CD4-positive, alpha-beta memory T cell (primary cell): ENCODE results near the gene ZNF277. TPM values are rescaled to one million over a fixed set of nuclear protein-coding genes. Genes with fewer than 3 reads are reported as not detected.

Experiments used
- CTCF ChIA-PET: fragments of 350-600 bp; sonication (Branson Sonifier 250); formaldehyde crosslinking; loops from one replicate; lab custom pipeline; 2021; ENCODE audit warnings: inconsistent platforms; ENCODE audit not compliant: partially characterized antibody; lab: Charles Lee
- POLR2A ChIA-PET: fragments of 350-600 bp; sonication (Branson Sonifier 250); formaldehyde crosslinking; loops from one replicate; lab custom pipeline; 2021; ENCODE audit not compliant: partially characterized antibody; lab: Charles Lee
- DNase-seq, 5 donors: peaks; one replicate each; pipeline versions ENCODE4 v3.0.0 to v3.0.0-alpha.2; 2020 to 2022; ENCODE audit warnings: mixed read lengths in 1 of 5
- H3K27ac ChIP-seq: one replicate; pipeline ENCODE4 v1.7.0; 2013; ENCODE audit warnings: low read depth, low read length
- H3K27me3 ChIP-seq: 2 replicates; pipeline ENCODE4 v1.7.0; 2013; ENCODE audit warnings: mild to moderate bottlenecking, low read length, moderate library complexity; ENCODE audit not compliant: insufficient read depth
- H3K36me3 ChIP-seq: 2 replicates; pipeline ENCODE4 v1.7.0; 2013; ENCODE audit warnings: mild to moderate bottlenecking, low read length, moderate library complexity; ENCODE audit not compliant: insufficient read depth
- H3K4me1 ChIP-seq: 2 replicates; pipeline ENCODE4 v1.7.0; 2013; ENCODE audit warnings: mild to moderate bottlenecking, low read length, moderate library complexity; ENCODE audit not compliant: insufficient read depth
- H3K4me3 ChIP-seq, 2 donors: one replicate each; pipeline ENCODE4 v1.7.0; 2013; ENCODE audit warnings: low read length in 2 of 2, mild to moderate bottlenecking in 1 of 2
- H3K9me3 ChIP-seq, 2 donors: one replicate each; pipeline ENCODE4 v1.7.0; 2013; ENCODE audit warnings: low read length in 2 of 2, control low read depth in 1 of 2; ENCODE audit not compliant: control insufficient read depth in 1 of 2
- H3K27ac Mint-ChIP-seq, 7 donors: one replicate each; pipeline ENCODE4 v1.8.0; 2020 to 2021; ENCODE audit warnings: mixed read lengths in 7 of 7, mild to moderate bottlenecking in 6 of 7, inconsistent platforms in 3 of 7, moderate library complexity in 3 of 7
- H3K27me3 Mint-ChIP-seq, 2 donors: one replicate each; pipeline ENCODE4 v1.8.0; 2020 to 2021; ENCODE audit warnings: mixed read lengths in 2 of 2
- H3K36me3 Mint-ChIP-seq, 2 donors: one replicate each; pipeline ENCODE4 v1.8.0; 2020 to 2021; ENCODE audit warnings: mixed read lengths in 2 of 2, inconsistent platforms in 1 of 2, mild to moderate bottlenecking in 1 of 2
- H3K4me1 Mint-ChIP-seq, 4 donors: one replicate each; pipeline ENCODE4 v1.8.0; 2020 to 2021; ENCODE audit warnings: mixed read lengths in 4 of 4, mild to moderate bottlenecking in 1 of 4
- H3K4me3 Mint-ChIP-seq, 8 donors: one replicate each; pipeline ENCODE4 v1.8.0; 2020 to 2021; ENCODE audit warnings: mixed read lengths in 8 of 8, mild to moderate bottlenecking in 7 of 8, moderate library complexity in 6 of 8, inconsistent platforms in 3 of 8
- H3K9me3 Mint-ChIP-seq, 8 donors: one replicate each; pipeline ENCODE4 v1.8.0; 2020 to 2021; ENCODE audit warnings: mixed read lengths in 8 of 8, mild to moderate bottlenecking in 5 of 8, inconsistent platforms in 3 of 8, moderate library complexity in 1 of 8
- intact Hi-C: fragments of 100-400 bp; cut with micrococcal nuclease; formaldehyde crosslinking; loops from one replicate; pipeline ENCODE4 v1.15.1; 2023
- polyA plus RNA-seq, 2 donors: library from polyadenylated mRNA; unstranded; fragments of 300-500 nt; fragmentation: Illumina TruSeq; gene quantifications; one replicate each; pipeline ENCODE4 v1.2.3, GENCODE V29; 2021
- total RNA-seq, 2 experiments: library from RNA; stranded (reverse); gene quantifications; one replicate each; pipeline ENCODE4 v1.2.3, GENCODE V29; 2021

Gene ZNF277
- total and polyA plus RNA-seq, 4 experiments from 2014 or later, result 19.7 to 31.4 (median 25.9) TPM

DNA sequence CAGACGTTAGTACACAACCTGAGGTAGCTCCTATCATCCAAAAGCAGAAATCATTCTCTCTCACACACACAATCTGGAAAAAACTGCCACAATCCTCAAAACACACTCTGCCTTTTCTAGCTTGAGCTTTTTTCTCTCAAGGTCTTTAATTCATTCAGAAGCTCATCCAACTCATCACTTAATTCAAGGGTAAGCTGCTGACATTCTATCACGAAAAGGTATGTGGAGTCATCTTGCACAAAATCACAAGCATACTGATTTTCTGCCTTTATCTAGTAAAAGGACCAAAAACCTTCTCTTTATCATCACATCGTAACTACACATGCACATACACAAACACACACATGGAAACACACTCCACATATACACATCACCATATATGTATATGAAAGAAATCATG is 32.3 kb upstream of the ZNF277 start:
- CTCF ChIA-PET, result no interaction called here
- H3K4me1 ChIP-seq, result no peaks in the 10 kb centered on the region
- no peaks in the 10 kb centered on the region for H3K9me3 ChIP-seq
- Mint-ChIP-seq H3K4me3 (no peak overlapping the region), H3K27ac (no peak overlapping the region), H3K9me3 (no peaks in the 10 kb centered on the region), H3K27me3 (peaks cover 24 to 37% of the 10 kb centered on the region in 2 donors), H3K4me1 (no peaks in the 10 kb centered on the region), H3K36me3 (no peaks in the 10 kb centered on the region)
- peaks cover 4% of the 10 kb centered on the region for H3K27me3 ChIP-seq
- no peak overlapping the region for H3K4me3 ChIP-seq
- intact Hi-C loops, result no loop called here
- H3K27ac ChIP-seq, result no peak overlapping the region
- no peaks in the 10 kb centered on the region for H3K36me3 ChIP-seq
- DNase-seq, result no peak
- POLR2A ChIA-PET, result no interaction called here

DNA sequence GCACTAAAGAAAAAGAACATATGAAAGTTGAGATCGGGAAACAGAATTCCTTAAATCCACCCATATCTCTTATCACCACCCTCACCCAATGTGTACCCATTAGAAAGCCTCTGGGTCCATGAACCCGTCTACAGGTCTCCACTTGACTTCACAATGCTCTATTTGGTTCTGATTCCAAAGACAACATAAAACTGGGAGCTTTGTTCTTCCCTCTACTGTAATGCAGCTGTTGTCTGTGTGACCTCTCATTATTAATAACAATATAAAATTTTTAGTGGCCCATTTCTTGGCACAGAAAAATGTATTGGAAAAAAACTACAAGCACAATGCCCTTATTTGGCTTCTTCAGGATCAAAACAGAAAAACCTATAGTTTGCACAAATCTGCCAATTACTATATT is 30.3 kb upstream of the ZNF277 start:
- Mint-ChIP-seq H3K27me3 (peaks cover 16 to 38% of the 10 kb centered on the region in 2 donors), H3K9me3 (no peaks in the 10 kb centered on the region), H3K36me3 (no peaks in the 10 kb centered on the region), H3K27ac (no peak overlapping the region), H3K4me3 (no peak overlapping the region), H3K4me1 (no peaks in the 10 kb centered on the region)
- no peak for DNase-seq
- Histone ChIP-seq H3K4me1 (no peaks in the 10 kb centered on the region), H3K4me3 (no peak overlapping the region), H3K27me3 (peaks cover 4% of the 10 kb centered on the region), H3K36me3 (no peaks in the 10 kb centered on the region), H3K27ac (no peak overlapping the region), H3K9me3 (no peaks in the 10 kb centered on the region)
- ChIA-PET POLR2A (no interaction called here), CTCF (no interaction called here)
- intact Hi-C loops, result no loop called here

DNA sequence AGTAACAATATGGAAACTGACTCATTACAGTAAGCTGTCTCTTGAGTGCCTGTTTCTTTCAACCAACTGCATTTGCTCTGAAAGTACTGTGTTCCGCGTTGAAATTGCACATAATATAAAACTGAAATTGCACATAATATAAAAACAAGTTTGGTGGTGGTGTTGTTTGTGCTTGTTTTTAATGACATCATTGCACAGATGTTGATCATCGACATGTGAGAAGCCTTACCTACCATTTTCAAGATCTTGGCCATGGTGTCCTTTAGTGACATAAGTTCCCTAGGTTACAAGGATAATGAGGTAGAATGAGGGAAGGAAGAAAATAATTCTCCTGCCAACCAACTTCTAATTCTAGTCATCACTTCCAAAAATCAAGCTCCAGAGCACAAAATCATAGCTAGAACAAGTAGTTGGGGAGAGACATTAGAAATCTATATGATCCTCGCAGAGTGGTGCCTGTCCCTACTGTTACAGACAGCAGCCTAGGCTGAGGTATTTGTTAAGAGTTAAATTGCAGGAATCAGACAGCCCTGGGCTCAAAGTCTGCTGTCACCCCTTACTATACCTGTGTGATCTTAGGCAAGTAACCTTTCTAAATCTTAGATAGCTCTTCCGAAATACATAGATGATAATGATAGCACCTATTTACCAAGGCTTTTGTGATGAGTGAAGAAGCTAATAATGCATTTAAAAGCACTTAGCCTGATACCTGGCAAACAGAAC is 29.6 kb upstream of the ZNF277 start:
- Histone ChIP-seq H3K4me1 (no peaks in the 10 kb centered on the region), H3K27ac (no peak overlapping the region), H3K36me3 (no peaks in the 10 kb centered on the region), H3K27me3 (no peaks in the 10 kb centered on the region), H3K4me3 (no peak overlapping the region), H3K9me3 (no peaks in the 10 kb centered on the region)
- Mint-ChIP-seq H3K4me3 (no peak overlapping the region), H3K27me3 (peaks cover 13 to 34% of the 10 kb centered on the region in 2 donors), H3K4me1 (no peaks in the 10 kb centered on the region), H3K9me3 (no peaks in the 10 kb centered on the region), H3K27ac (no peak overlapping the region), H3K36me3 (no peaks in the 10 kb centered on the region)
- intact Hi-C loops, result no loop called here
- no peak for DNase-seq
- ChIA-PET CTCF (interaction anchor here (1.0 kb wide), 1 partner anchor 28 kb away, joined by 3 read pairs; no protein-coding TSS in a partner anchor), POLR2A (no interaction called here)

DNA sequence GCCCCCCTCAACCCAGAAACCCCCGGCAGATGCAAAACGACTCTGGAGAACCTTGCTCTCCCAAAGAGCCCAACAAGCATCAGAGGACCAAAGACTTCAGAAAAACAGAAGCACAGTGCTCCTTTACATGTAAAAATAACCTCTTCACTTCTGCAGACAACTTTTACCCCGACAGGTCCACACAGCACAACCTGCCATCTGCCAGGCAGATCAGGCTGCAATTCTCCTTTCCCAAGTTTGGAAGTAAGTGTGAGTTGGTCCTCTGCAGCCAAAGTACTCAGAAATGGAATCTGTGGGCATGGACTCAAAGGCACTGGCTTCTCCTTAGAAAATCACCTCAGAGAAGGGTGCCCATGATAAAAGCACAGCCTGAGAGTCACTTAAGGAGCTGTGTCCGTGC is 26.3 kb upstream of the ZNF277 start:
- CTCF ChIA-PET, result no interaction called here

DNA sequence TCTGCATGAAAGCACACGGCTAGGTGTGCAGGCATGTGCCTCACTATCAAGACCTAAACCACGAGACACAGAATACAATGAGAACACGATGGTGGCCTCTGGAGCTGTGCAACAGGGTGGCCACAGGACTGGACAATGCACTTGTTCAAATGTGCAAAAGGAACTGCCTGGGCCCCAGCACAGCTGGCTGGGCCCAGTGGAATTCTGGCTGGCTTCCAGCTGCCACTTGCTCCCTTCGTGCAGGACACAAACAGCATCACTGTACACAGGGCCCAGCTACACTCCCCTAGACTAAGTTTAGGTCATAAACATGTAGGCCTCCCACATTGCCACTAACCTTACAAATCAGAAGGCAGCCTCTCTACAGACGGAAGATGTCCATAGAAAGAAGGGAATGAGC is 23.7 kb upstream of the ZNF277 start:
- POLR2A ChIA-PET, result no interaction called here
- no peak overlapping the region for H3K4me3 Mint-ChIP-seq
- H3K4me1 Mint-ChIP-seq, result no peaks in the 10 kb centered on the region
- DNase-seq, result no peak
- peaks cover 3 to 13% of the 10 kb centered on the region in 2 donors for H3K27me3 Mint-ChIP-seq
- Histone ChIP-seq H3K27ac (no peak overlapping the region), H3K4me3 (no peak overlapping the region), H3K4me1 (no peaks in the 10 kb centered on the region), H3K27me3 (no peaks in the 10 kb centered on the region), H3K9me3 (no peaks in the 10 kb centered on the region), H3K36me3 (no peaks in the 10 kb centered on the region)
- H3K36me3 Mint-ChIP-seq, result no peaks in the 10 kb centered on the region
- intact Hi-C loops, result no loop called here
- CTCF ChIA-PET, result no interaction called here
- H3K27ac Mint-ChIP-seq, result no peak overlapping the region
- H3K9me3 Mint-ChIP-seq, result no peaks in the 10 kb centered on the region

More for the DNA sequence above, 26.3 kb upstream of the ZNF277 start:
- no peak overlapping the region for H3K4me3 Mint-ChIP-seq
- Histone ChIP-seq H3K4me1 (no peaks in the 10 kb centered on the region), H3K36me3 (no peaks in the 10 kb centered on the region), H3K9me3 (no peaks in the 10 kb centered on the region), H3K27ac (no peak overlapping the region), H3K4me3 (no peak overlapping the region), H3K27me3 (no peaks in the 10 kb centered on the region)
- H3K36me3 Mint-ChIP-seq, result no peaks in the 10 kb centered on the region
- peaks cover 4 to 19% of the 10 kb centered on the region in 2 donors for H3K27me3 Mint-ChIP-seq
- POLR2A ChIA-PET, result no interaction called here
- DNase-seq, result no peak
- intact Hi-C loops, result no loop called here
- no peaks in the 10 kb centered on the region for H3K4me1 Mint-ChIP-seq
- no peak overlapping the region for H3K27ac Mint-ChIP-seq
- no peaks in the 10 kb centered on the region for H3K9me3 Mint-ChIP-seq

DNA sequence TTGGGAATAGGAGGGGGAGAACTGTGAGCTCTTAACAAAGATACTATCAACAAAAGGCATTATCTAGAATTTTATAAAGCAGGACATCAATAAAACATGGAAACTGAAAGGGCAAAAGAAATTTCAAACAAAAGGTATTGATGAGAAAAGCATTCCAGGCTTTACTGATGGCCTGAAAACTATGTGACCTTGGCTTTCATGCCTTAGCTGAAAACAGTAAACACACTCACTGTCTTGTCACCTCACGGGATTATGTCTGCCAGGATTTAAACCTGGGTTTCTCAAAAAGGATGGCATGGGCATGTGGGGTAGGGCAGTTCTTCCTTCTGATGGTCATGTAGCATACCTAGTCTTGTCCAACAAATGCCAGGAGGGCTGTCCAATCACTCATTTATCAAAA is 23.2 kb upstream of the ZNF277 start:
- Histone ChIP-seq H3K36me3 (no peaks in the 10 kb centered on the region), H3K4me3 (no peak overlapping the region), H3K27me3 (no peaks in the 10 kb centered on the region), H3K9me3 (no peaks in the 10 kb centered on the region), H3K27ac (no peak overlapping the region), H3K4me1 (no peaks in the 10 kb centered on the region)
- H3K27ac Mint-ChIP-seq, result peak overlapping the region in 1 of 7 donors; percentile 27
- H3K4me1 Mint-ChIP-seq, result no peaks in the 10 kb centered on the region
- no peaks in the 10 kb centered on the region for H3K36me3 Mint-ChIP-seq
- ChIA-PET POLR2A (no interaction called here), CTCF (no interaction called here)
- H3K27me3 Mint-ChIP-seq, result peaks cover 4 to 11% of the 10 kb centered on the region in 2 donors
- no peak for DNase-seq
- no peaks in the 10 kb centered on the region for H3K9me3 Mint-ChIP-seq
- intact Hi-C loops, result no loop called here
- H3K4me3 Mint-ChIP-seq, result no peak overlapping the region

DNA sequence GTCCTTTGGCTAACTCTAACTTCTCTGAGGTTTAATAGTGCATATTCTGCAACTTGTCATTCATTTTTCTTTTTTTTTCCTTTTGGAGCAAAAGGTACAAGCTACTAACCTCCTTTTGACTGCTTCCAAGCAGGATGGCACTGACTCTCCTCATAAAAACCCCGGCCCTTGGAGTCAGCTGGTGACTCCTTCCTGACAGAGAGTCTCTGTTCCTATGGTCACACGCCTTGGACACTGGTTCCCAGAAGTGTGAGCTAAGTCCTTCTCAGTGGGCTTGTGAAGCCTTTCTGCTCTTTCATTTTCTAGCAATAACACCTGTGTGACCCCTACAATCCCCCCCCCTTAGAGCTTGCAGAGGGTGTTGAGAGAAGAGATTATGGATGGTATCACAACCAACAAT is 22.0 kb upstream of the ZNF277 start:
- Histone ChIP-seq H3K9me3 (no peaks in the 10 kb centered on the region), H3K36me3 (no peaks in the 10 kb centered on the region), H3K4me1 (no peaks in the 10 kb centered on the region), H3K27ac (no peak overlapping the region), H3K27me3 (no peaks in the 10 kb centered on the region), H3K4me3 (no peak overlapping the region)
- Mint-ChIP-seq H3K4me3 (no peak overlapping the region), H3K9me3 (no peaks in the 10 kb centered on the region), H3K36me3 (no peaks in the 10 kb centered on the region), H3K27ac (no peak overlapping the region), H3K4me1 (no peaks in the 10 kb centered on the region), H3K27me3 (peaks cover 3 to 9% of the 10 kb centered on the region in 2 donors)
- CTCF ChIA-PET, result no interaction called here
- POLR2A ChIA-PET, result no interaction called here
- intact Hi-C loops, result no loop called here
- no peak for DNase-seq
